ENCODE measurements around the gene SMIM7. TPM values are rescaled to one million over a fixed set of nuclear protein-coding genes. Genes with fewer than 3 reads are reported as not detected.

SMIM7 gene
- polyA plus RNA-seq, 3 donors, result 69.6 to 96.7 (median 79.3) TPM

DNA sequence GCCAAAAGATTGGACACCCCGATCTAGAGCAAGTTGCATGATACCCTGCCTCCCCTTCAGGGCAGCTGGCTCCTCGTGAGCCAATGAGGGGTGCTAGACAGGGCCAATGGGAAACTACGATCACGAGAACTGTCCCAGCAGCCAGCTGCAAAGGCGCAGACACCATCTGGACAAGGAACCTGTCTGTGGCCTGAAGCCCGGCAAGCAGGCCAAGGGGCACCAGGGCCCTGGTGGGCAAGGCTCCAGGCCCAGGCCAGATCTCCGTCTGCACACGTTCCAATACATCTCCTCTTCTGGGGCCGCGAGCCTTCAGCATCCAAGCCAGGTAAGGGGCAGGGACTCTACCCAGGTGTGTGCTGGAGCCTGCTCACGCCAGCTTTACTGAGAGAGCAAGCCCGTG lies 52.1 kb downstream of the SMIM7 start:
- H3K27ac ChIP-seq (ENCODE audit: low read depth, low read length), result no peak overlapping the region
- WGBS, 3 donors, result 65 to 83% (median 77%) methylated on average over 12 of the region's 12 CpGs

DNA sequence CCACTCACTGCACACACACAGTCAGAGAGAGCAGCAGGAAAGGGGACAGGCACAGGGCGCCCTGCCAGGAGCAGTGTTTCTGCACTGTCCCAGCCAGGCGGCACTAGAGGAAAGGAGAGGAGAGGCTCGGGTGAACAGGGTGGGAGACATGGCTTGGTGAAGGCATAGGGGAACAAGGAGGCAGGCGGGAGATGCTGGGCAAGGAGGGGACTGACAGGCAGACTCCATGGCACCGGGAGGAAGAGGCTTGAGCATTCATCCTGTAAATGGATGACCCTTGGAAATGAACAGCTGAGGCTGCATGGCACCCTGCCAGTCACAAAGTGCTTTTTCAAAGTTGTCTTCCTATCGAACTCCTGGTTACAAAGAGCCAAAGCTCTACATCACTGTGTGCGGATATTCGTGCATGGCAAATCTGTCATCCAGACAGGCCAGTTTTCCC lies 54.4 kb downstream of the SMIM7 start:
- H3K27ac ChIP-seq (ENCODE audit: low read depth, low read length), result no peak overlapping the region
- 44 to 66% (median 57%) methylated on average over 8 of the region's 8 CpGs for WGBS, 3 donors

DNA sequence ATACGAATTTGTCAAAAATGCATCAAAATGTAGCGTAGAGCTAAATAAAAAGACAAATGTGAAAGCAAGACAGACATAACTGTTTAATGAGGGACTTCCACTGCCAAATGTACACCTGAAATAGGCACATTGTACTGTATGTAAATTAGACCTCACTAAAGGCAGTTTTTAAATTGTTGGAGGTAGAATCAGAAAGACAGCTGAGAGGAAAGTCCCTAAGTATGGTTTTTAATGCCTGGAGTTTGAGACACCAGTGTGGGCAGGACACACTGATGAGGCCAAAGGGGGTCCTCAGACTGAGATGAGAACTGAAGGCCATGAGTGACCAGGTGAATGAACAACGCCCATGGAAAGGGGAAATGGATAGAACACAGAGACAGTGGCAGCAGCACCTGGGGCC lies 54.8 kb downstream of the SMIM7 start:
- H3K27ac ChIP-seq (ENCODE audit: low read depth, low read length), result no peak overlapping the region
- WGBS, 3 donors, result 85 to 92% (median 86%) methylated on average over 3 of the region's 3 CpGs

DNA sequence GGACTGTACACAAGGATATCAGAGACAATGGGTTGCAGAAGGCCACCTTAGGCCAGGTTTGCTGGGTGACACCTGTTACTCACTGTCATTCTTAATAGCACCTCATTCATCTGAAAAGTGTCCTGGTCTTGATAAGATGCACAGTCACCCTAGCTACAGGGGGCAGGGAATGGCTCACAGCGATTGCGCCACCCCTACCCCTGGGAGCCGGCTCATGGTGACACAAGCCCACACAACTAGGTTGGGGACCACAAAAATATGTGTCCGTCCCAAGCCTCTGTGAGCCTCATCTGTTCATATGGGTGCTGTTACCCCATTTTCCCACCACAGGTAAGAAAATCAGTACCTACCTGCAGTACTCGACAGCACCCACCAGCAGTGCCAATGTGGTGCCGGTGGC lies 55.3 kb downstream of the SMIM7 start:
- H3K27ac ChIP-seq (ENCODE audit: low read depth, low read length), result no peak overlapping the region

DNA sequence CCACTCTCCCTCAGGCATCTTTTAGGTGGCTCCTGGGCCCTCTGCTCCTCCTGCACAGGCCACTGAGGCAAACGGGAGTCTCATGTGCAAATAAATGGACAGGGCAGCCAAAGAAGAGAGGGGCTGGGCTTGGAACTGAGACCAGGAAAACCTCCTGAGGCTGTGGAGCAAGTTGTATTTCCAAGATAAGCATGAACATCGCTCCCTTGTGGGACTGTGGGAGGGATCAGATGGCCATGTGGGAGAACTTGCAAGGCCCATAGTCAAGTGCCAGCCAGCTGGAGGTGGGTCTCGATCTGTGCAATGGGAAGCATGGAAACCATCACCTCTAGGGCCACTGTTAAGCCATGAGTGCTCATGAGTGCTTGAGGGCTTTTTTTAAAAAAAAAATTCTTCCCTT lies 56.9 kb downstream of the SMIM7 start:
- WGBS, 3 donors, result 24 to 66% (median 55%) methylated on average over 3 of the region's 3 CpGs
- no peak overlapping the region for H3K27ac ChIP-seq (ENCODE audit: low read depth, low read length)

More for the DNA sequence above, 55.3 kb downstream of the SMIM7 start:
- 74 to 95% (median 78%) methylated on average over 6 of the region's 6 CpGs for WGBS, 3 donors

DNA sequence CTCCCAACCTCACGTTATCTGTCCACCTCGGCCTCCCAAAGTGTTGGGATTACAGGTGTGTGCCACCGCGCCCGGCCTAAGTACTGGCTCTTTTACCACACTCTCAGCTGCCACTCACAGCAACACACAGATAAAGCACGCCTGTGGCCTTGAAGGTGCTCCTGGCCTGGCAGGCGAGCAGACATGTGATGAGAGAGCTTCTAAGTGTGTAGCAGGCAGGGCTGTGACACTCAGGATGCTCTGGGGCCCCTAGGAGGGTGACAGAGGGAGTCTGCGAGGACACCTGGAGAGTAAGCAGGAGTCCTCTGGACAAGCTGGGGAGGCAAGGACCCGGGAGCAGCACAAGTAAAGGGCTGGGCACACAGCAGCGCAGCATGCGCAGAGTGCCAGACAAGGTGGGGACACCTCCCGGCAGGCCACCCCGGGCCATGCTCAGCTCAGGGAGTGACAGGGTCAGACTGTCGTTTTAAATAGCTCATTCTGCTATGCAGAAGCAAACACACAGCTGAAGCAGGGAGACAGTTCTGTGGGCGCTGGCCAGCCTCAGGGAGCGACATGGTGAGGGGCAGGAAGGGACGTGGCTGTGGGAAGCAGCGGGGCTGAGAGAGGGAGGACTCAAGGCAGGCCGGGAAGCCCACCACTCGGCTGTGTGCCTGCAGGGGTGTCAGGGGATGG lies 58.4 kb downstream of the SMIM7 start:
- H3K27ac ChIP-seq (ENCODE audit: low read depth, low read length), result no peak overlapping the region
- WGBS, 3 donors, result 75 to 94% (median 91%) methylated on average over 20 of the region's 20 CpGs

DNA sequence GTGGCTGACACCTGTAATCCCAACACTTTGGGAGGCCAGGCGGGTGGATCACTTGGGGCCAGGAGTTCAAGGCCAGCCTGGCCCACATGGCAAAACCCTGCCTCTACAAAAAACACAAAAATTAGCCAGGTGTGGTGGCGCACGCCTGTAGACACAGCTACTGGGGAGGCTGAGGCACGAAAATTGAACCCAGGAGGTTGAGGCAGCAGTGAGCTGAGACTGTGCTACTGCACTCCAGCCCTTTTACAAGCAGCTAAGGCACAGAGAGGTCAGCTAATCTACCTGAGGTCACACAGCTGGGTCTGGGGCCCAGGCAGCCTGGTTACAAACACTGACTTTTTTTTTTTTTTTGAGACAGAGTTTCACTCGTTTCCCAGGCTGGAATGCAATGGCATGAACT lies 59.1 kb downstream of the SMIM7 start:
- WGBS, 3 donors, result 89 to 94% (median 94%) methylated on average over 5 of the region's 5 CpGs
- H3K27ac ChIP-seq (ENCODE audit: low read depth, low read length), result no peak overlapping the region

DNA sequence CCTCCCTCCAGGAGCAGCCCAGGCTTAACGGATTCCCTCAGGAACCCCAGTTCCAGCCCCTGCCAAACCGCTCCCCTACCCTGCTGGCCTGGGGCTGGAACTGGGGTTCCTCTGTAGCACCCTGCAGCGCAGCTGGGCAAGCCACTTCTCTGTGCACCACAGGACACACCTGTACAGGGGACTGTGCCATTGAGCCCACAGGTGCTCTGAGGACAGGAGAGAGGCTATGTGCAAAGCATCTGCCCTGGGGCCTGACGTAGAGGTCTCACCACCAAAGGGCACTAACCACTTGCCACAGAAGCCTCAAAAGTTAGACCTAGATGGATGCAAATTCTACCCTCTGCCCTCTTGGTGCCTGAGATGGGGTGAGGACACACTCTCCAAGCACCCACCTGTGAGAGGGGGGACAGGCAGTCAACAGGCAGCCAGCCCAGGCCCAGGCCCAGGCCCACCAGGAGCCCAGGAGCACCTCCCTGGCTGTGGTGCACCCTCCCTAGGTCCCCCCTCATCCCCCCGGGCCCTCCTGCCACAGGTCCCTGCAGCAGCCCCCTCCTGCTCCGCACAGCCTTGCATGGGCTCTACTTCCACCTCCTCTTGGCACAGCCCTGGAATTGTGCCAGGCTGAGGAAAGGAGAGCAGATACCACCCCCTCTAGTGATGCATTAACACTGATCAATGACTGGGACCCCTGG lies 60.1 kb downstream of the SMIM7 start:
- WGBS, 3 donors, result 83 to 86% (median 85%) methylated on average over 6 of the region's 6 CpGs
- H3K27ac ChIP-seq (ENCODE audit: low read depth, low read length), result no peak overlapping the region

DNA sequence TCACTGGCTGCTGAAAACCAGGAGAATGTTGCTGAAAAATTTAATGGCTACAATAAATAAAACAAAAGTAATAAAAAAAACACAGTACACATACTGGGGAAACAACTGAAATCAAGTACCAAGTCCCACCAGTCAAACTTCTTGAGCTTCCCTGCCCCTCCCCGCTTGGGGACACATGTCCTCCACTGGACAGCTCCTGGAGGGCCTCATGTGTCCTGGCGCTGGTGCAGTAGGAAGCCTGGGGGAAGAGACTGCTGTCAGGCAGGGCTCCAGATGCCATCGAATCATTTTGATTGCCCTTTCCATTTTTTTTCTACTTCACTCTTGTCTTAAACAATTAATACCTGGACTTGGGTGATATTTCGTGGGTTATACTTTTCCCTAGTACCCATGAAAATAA lies 61.1 kb downstream of the SMIM7 start:
- WGBS, 3 donors, result 64 to 77% (median 65%) methylated on average over 4 of the region's 4 CpGs
- H3K27ac ChIP-seq (ENCODE audit: low read depth, low read length), result no peak overlapping the region

DNA sequence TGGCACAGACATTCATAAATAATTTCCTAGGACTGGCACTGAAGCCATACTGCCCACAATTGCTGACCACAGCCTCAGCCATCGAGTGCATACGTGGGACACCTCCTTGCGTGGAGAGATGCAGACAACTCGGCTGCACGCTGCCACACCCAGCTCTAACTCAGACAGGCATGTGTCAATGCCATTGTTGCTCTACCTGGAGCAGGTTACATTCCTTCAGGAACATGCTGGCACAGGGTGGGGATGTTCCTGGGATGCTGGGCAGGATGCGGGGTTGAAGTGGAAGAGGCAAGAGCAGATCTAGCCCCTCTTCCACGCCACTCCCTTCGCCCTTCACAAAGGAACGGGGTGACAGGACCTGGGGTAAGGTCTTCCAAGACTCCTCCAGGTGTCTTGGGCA lies 63.5 kb downstream of the SMIM7 start:
- WGBS, 3 donors, result 91 to 95% (median 94%) methylated on average over 9 of the region's 9 CpGs
- no peak overlapping the region for H3K27ac ChIP-seq (ENCODE audit: low read depth, low read length)

Other genes starting within 250 kb of the SMIM7 start
- 10 to 100 TPM; 12.9 to 28.0 (median 17.6) TPM for gene EPS15L1, start 188.2 kb downstream of the SMIM7 start, polyA plus RNA-seq
- not detected for gene CALR3, start 164.0 kb downstream of the SMIM7 start, polyA plus RNA-seq
- 1 to 10 TPM; 2.4 to 5.7 (median 3.5) TPM for gene C19orf44, start 163.8 kb downstream of the SMIM7 start, polyA plus RNA-seq
- gene CHERP, start 117.7 kb downstream of the SMIM7 start, polyA plus RNA-seq, result 10 to 100 TPM; 13.4 to 22.1 (median 14.5) TPM
- 10 to 100 TPM; 17.1 to 26.3 (median 19.9) TPM for gene SLC35E1, start 87.7 kb downstream of the SMIM7 start, polyA plus RNA-seq
- 1 to 10 TPM; 3.0 to 6.2 (median 3.4) TPM for gene MED26, start 31.9 kb downstream of the SMIM7 start, polyA plus RNA-seq
- gene TMEM38A, start 995 bp upstream of the SMIM7 start, polyA plus RNA-seq, result 1 to 10 TPM in 2 of 3 donors, under 1 TPM in 1; 0.90 to 3.5 (median 2.7) TPM
- gene NWD1, start 59.7 kb upstream of the SMIM7 start, polyA plus RNA-seq, result under 1 TPM; 0.06 to 0.60 (median 0.11) TPM
- 10 to 100 TPM; 13.8 to 43.3 (median 36.7) TPM for gene SIN3B, start 169.3 kb upstream of the SMIM7 start, polyA plus RNA-seq
- gene F2RL3, start 228.9 kb upstream of the SMIM7 start, polyA plus RNA-seq, result 10 to 100 TPM in 1 of 3 donors, 1 to 10 TPM in 2; 5.0 to 17.7 (median 7.9) TPM